Panc1 (cell line): Measurements from ENCODE around the gene SHC4. TPM values are rescaled to one million over a fixed set of nuclear protein-coding genes. Genes with fewer than 3 reads are reported as not detected.

Source experiments
- ATAC-seq: fragments of 200-7000 bp; cut with Tn5 transposase; 2 replicates; pipeline ENCODE4 v1.9.1; 2020; ENCODE audit warnings: mild to moderate bottlenecking, moderate library complexity
- BruUV-seq: library from RNA; stranded (reverse); fragments of 400-500 nt; replicated peaks from 2 replicates; lab custom pipeline; 2021; lab: Mats Ljungman, UMichigan
- CTCF ChIA-PET: fragments of 300-600 bp; sonication (Branson Sonifier 250); formaldehyde crosslinking; loops from one replicate; lab custom pipeline; 2022; ENCODE audit warnings: antibody characterized with exemption; lab: Charles Lee
- POLR2A ChIA-PET: fragments of 300-600 bp; sonication (Branson Sonifier 250); formaldehyde crosslinking; loops from one replicate; lab custom pipeline; 2022; ENCODE audit warnings: antibody characterized with exemption; lab: Charles Lee
- DNase-seq: peaks from one replicate; pipeline ENCODE4 v3.0.0-alpha.2; 2010; ENCODE audit warnings: low read depth, low spot score
- H3K27ac ChIP-seq: 2 replicates; pipeline ENCODE4 v1.5.1; 2011; ENCODE audit warnings: mild to moderate bottlenecking, low read length, inconsistent platforms
- H3K27me3 ChIP-seq: fragments of 200-500 bp; sonication (Bioruptor generic); 2 replicates; pipeline ENCODE4 v1.6.0; 2014; ENCODE audit warnings: low read length, inconsistent platforms; ENCODE audit not compliant: control insufficient read depth, insufficient read depth
- H3K36me3 ChIP-seq: fragments of 200-500 bp; sonication (Bioruptor generic); 2 replicates; pipeline ENCODE4 v1.5.1; 2014; ENCODE audit warnings: inconsistent platforms, mild to moderate bottlenecking, low read length, moderate library complexity; ENCODE audit not compliant: control insufficient read depth, insufficient read depth
- H3K4me1 ChIP-seq: 2 replicates; pipeline ENCODE4 v1.5.1; 2011; ENCODE audit warnings: inconsistent platforms, mild to moderate bottlenecking, low read length, moderate library complexity; ENCODE audit not compliant: control insufficient read depth, insufficient read depth
- H3K4me3 ChIP-seq, 2 experiments: 2 replicates each; pipeline ENCODE4 v1.5.1; 2011 to 2012; ENCODE audit warnings: low read depth in 2 of 2, low read length in 2 of 2, mild to moderate bottlenecking in 2 of 2, inconsistent platforms in 1 of 2, moderate library complexity in 1 of 2
- H3K9me3 ChIP-seq: fragments of 200-500 bp; sonication (Bioruptor generic); 2 replicates; pipeline ENCODE4 v1.5.1; 2014; ENCODE audit warnings: low read depth, mild to moderate bottlenecking, inconsistent platforms, low read length, moderate library complexity; ENCODE audit not compliant: control insufficient read depth, insufficient read depth
- CTCF ChIP-seq: fragments of 450-650 bp; IDR thresholded peaks from 2 replicates; pipeline ENCODE4 v1.5.1; 2017; ENCODE audit warnings: mild to moderate bottlenecking
- POLR2AphosphoS5 ChIP-seq: IDR thresholded peaks from 2 replicates; pipeline ENCODE4 v1.6.1; 2012; ENCODE audit warnings: mild to moderate bottlenecking, low read depth, low read length, moderate library complexity
- SIN3A ChIP-seq: IDR thresholded peaks from 2 replicates; pipeline ENCODE4 v1.6.1; 2012; ENCODE audit warnings: low read depth, mild to moderate bottlenecking, low read length, moderate library complexity, borderline replicate concordance; ENCODE audit not compliant: insufficient read depth
- TCF7L2 ChIP-seq: IDR thresholded peaks from 2 replicates; pipeline ENCODE4 v1.6.1; 2011; ENCODE audit warnings: mild to moderate bottlenecking, low read depth, low read length, inconsistent platforms
- in situ Hi-C: cut with HindIII; loops from 2 replicates; pipeline ENCODE4 v1.10.0; 2016; ENCODE audit warnings: low sequenced_read_pairs, low pct_unique_long_range_greater_than_20kb
- intact Hi-C: fragments of 100-400 bp; cut with micrococcal nuclease; formaldehyde crosslinking; loops from one replicate; pipeline ENCODE4 v1.10.0; 2022; ENCODE audit not compliant: unreplicated experiment
- total RNA-seq: library from RNA; stranded (reverse); gene quantifications from one replicate; pipeline ENCODE4 v1.2.1, GENCODE V29; 2021; ENCODE audit not compliant: unreplicated experiment
- TF ChIP-seq, protein P1 (sequence below), 2 experiments: IDR thresholded peaks; 2 replicates each; pipeline ENCODE4 v1.6.1; 2011 to 2012; ENCODE audit warnings: low read depth in 2 of 2, control low read depth in 1 of 2, low read length in 1 of 2, mild to moderate bottlenecking in 1 of 2, moderate library complexity in 1 of 2; ENCODE audit not compliant: insufficient read depth in 1 of 2

The SHC4 gene
- total RNA-seq, 1 experiment from 2014 or later, result 0.10 TPM

DNA sequence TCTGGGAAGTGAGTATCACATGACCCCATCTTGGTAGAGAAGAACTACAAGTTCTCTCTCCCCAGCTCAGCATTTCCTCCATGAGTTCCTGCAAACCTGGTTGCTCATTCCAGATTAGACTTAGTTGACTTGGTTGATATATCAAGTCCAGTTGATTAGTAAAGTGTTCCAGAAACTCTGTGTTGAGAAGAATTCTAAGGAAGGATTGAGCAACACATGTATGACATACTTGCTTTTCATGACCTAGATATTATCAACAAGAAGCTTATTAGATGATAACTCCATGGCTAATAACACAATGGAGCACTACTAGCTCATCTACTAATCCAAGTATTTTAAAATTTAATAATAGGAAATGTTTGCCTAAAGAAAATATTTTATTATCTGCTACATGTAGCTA is 92.2 kb downstream of the SHC4 start:
- no peak overlapping the region for H3K27ac ChIP-seq
- no peak overlapping the region for H3K4me3 ChIP-seq
- POLR2A ChIA-PET, result no interaction called here
- no TSS peak for BruUV-seq
- CTCF ChIA-PET, result no interaction called here
- in situ Hi-C loops, result no loop called here
- ATAC-seq (no peak), DNase-seq (no peak)
- H3K4me1 ChIP-seq, result no peaks in the 10 kb centered on the region
- intact Hi-C loops, result no loop called here
- TF ChIP-seq, protein P1, sequence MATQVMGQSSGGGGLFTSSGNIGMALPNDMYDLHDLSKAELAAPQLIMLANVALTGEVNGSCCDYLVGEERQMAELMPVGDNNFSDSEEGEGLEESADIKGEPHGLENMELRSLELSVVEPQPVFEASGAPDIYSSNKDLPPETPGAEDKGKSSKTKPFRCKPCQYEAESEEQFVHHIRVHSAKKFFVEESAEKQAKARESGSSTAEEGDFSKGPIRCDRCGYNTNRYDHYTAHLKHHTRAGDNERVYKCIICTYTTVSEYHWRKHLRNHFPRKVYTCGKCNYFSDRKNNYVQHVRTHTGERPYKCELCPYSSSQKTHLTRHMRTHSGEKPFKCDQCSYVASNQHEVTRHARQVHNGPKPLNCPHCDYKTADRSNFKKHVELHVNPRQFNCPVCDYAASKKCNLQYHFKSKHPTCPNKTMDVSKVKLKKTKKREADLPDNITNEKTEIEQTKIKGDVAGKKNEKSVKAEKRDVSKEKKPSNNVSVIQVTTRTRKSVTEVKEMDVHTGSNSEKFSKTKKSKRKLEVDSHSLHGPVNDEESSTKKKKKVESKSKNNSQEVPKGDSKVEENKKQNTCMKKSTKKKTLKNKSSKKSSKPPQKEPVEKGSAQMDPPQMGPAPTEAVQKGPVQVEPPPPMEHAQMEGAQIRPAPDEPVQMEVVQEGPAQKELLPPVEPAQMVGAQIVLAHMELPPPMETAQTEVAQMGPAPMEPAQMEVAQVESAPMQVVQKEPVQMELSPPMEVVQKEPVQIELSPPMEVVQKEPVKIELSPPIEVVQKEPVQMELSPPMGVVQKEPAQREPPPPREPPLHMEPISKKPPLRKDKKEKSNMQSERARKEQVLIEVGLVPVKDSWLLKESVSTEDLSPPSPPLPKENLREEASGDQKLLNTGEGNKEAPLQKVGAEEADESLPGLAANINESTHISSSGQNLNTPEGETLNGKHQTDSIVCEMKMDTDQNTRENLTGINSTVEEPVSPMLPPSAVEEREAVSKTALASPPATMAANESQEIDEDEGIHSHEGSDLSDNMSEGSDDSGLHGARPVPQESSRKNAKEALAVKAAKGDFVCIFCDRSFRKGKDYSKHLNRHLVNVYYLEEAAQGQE (IDR thresholded peaks at IDR 0.05; ENCODE audit: insufficient read depth in 1 of 2, low read depth in 2 of 2, low read length in 1 of 2), result no peak
- TF ChIP-seq POLR2AphosphoS5, result no peak
- TF ChIP-seq SIN3A, result no peak
- TF ChIP-seq CTCF, result no peak
- no peak for TF ChIP-seq TCF7L2
- no peaks in the 10 kb centered on the region; the same call in 1 of the 2 replicates for H3K36me3 ChIP-seq
- H3K9me3 ChIP-seq, result no peaks in the 10 kb centered on the region
- H3K27me3 ChIP-seq, result peaks cover 11% of the 10 kb centered on the region

- no TSS peak for BruUV-seq
- no peaks in the 10 kb centered on the region for H3K4me1 ChIP-seq
- H3K27me3 ChIP-seq, result peaks cover 11% of the 10 kb centered on the region
- POLR2A ChIA-PET, result no interaction called here
- CTCF ChIA-PET, result interaction anchor here (0.7 kb wide), 1 partner anchor 21 kb away, joined by 3 read pairs; no protein-coding TSS in a partner anchor
- H3K9me3 ChIP-seq, result no peaks in the 10 kb centered on the region
- intact Hi-C loops, result no loop called here
- no peak overlapping the region for H3K4me3 ChIP-seq
- H3K36me3 ChIP-seq, result no peaks in the 10 kb centered on the region; the same call in 1 of the 2 replicates
- no peak for ATAC-seq
- in situ Hi-C loops, result no loop called here
- no peak for DNase-seq
- TF ChIP-seq SIN3A (no peak), TCF7L2 (no peak), POLR2AphosphoS5 (no peak), CTCF (no peak)
- TF ChIP-seq, protein P1 (IDR thresholded peaks at IDR 0.05; ENCODE audit: insufficient read depth in 1 of 2, low read depth in 2 of 2, low read length in 1 of 2), result no peak
- no peak overlapping the region for H3K27ac ChIP-seq
These were observed 93.8 kb downstream of the SHC4 start for GRCh38 chr15:48869966-48870365.
